ENCODE data around the gene SSBP2.

SSBP2 gene

DNA sequence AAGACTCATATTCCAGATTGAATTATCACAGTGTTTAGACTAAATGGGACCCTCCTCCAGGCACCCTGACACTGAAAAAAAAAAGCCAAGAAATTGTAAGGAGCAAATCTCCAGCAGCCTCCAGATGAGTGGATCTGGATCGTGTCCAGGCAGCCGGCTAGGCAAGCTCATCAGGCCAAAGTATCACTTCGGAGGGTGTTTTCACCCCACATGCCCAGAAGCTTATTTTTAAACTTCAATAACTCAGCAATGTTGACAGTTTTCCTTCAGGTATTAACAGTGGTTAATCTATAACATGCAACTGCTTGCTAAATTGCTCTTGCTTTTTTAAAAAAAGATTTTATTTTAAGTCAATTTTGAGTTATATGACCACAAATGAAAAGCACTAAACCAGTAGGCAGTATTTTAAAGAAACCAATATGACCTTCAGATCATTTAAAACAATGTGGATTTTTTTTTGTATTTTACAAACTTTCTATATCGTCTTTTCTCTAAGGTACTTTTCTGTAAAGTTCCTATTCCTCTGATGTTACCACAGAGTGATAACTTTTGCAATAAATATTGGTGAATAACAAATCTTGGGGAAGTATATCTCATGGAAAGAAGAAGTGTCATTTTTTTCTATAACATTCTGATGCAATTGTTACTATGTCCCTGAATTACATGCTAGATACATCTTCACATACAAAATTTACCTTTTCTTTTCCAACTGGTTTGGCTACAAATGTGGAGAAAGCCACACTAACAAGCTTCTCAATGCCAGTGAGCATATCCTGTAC is 387.6 kb downstream of the SSBP2 start:
- DNase-seq, result no peak

All from NCI-H1092 treated with DMSO at 0.1 percent for 48 hours (cell line).